Measurements from ENCODE around the gene PWWP2B. TPM values are rescaled to one million over a fixed set of nuclear protein-coding genes. Genes with fewer than 3 reads are reported as not detected.

PWWP2B gene
- total and polyA plus RNA-seq, 10 of the 15 experiments (the other 5 are each of a cell fraction or from before 2014, with no cell fraction given): 0.04 to 0.87 (median 0.35) TPM; not detected in 4

- no peaks in the 10 kb centered on the region for H3K4me1 ChIP-seq (ENCODE audit: control insufficient read depth, insufficient read depth, low read length)
- H3K9me3 ChIP-seq (replicated peaks; ENCODE audit: control insufficient read depth, insufficient read depth, low read length): no peaks in the 10 kb centered on the region
- no peak overlapping the region for H3K4me3 ChIP-seq
- no peaks in the 10 kb centered on the region for H4K20me1 ChIP-seq (ENCODE audit: control insufficient read depth, insufficient read depth)
- no peaks in the 10 kb centered on the region for H3K79me2 ChIP-seq (ENCODE audit: control insufficient read depth, insufficient read depth, low read length)
- no peak overlapping the region for H3K9ac ChIP-seq (ENCODE audit: control insufficient read depth, insufficient read depth, low read length)
- ChIA-PET CTCF (no interaction called here), POLR2A (no interaction called here), SMC1A (ENCODE audit: uncharacterized antibody, unreplicated experiment) (no interaction called here), RAD21 (ENCODE audit: unreplicated experiment) (no interaction called here)
- WGBS (ENCODE audit: insufficient coverage, insufficient replicate concordance, low lambda C conversion rate, missing lambda C conversion rate): 64% methylated on average over 8 of the region's 8 CpGs
- H3K36me3 ChIP-seq (ENCODE audit: control insufficient read depth in 2 of 2, insufficient read depth in 2 of 2, low read length in 1 of 2): no peaks in the 10 kb centered on the region
- H3K4me2 ChIP-seq (ENCODE audit: control insufficient read depth, insufficient read depth): no peak overlapping the region
- DNase-seq (ENCODE audit: low read depth, low spot score) (no peak), FAIRE-seq (no peak), ATAC-seq (no peak)
- TF ChIP-seq MYC (IDR thresholded peaks at IDR 0.05; ENCODE audit: insufficient read depth, insufficient read length, insufficient replicate concordance, low read length, severe bottlenecking) (no peak), BCL3 (IDR thresholded peaks at IDR 0.05; ENCODE audit: borderline replicate concordance, insufficient read depth, low read depth, low read length, poor library complexity, severe bottlenecking) (peak; percentile 66), TCF3 (IDR thresholded peaks at IDR 0.05; ENCODE audit: borderline replicate concordance, insufficient read depth, low read depth, low read length) (0 out of 2 replicates have a peak, but pooled peaks have one; percentile 26), NFYB (IDR thresholded peaks at IDR 0.05; ENCODE audit: insufficient read depth, low read depth, low read length) (no peak)
- no peaks in the 10 kb centered on the region for H3K27me3 ChIP-seq (replicated peaks in 1 of 2; ENCODE audit: control insufficient read depth in 2 of 2, insufficient read depth in 2 of 2, low read length in 1 of 2)
- BruUV-seq (replicated peaks): no TSS peak
- no peak overlapping the region for H2AFZ ChIP-seq (ENCODE audit: control insufficient read depth, low read depth, low read length)
- intact Hi-C loops (cut with micrococcal nuclease; ENCODE audit: unreplicated experiment): no loop called here
- in situ Hi-C loops (cut with MboI): no loop called here
- H3K27ac ChIP-seq (ENCODE audit: control insufficient read depth, insufficient read depth): no peak overlapping the region
These were observed 33.3 kb downstream of the PWWP2B start for GRCh38 chr10:132430231-132430743.

- Histone ChIP-seq H3K9me3 (replicated peaks; ENCODE audit: control insufficient read depth, insufficient read depth, low read length) (no peaks in the 10 kb centered on the region), H3K4me2 (ENCODE audit: control insufficient read depth, insufficient read depth) (no peak overlapping the region), H4K20me1 (ENCODE audit: control insufficient read depth, insufficient read depth) (no peaks in the 10 kb centered on the region), H3K79me2 (ENCODE audit: control insufficient read depth, insufficient read depth, low read length) (no peaks in the 10 kb centered on the region), H3K9ac (ENCODE audit: control insufficient read depth, insufficient read depth, low read length) (no peak overlapping the region), H3K27me3 (replicated peaks in 1 of 2; ENCODE audit: control insufficient read depth in 2 of 2, insufficient read depth in 2 of 2, low read length in 1 of 2) (no peaks in the 10 kb centered on the region), H2AFZ (ENCODE audit: control insufficient read depth, low read depth, low read length) (no peak overlapping the region), H3K27ac (ENCODE audit: control insufficient read depth, insufficient read depth) (no peak overlapping the region), H3K36me3 (ENCODE audit: control insufficient read depth in 2 of 2, insufficient read depth in 2 of 2, low read length in 1 of 2) (no peaks in the 10 kb centered on the region), H3K4me3 (no peak overlapping the region), H3K4me1 (ENCODE audit: control insufficient read depth, insufficient read depth, low read length) (no peaks in the 10 kb centered on the region)
- ChIA-PET RAD21 (ENCODE audit: unreplicated experiment) (no interaction called here), POLR2A (no interaction called here), CTCF (no interaction called here), SMC1A (ENCODE audit: uncharacterized antibody, unreplicated experiment) (no interaction called here)
- DNase-seq (ENCODE audit: low read depth, low spot score): no peak
- WGBS (ENCODE audit: insufficient coverage, insufficient replicate concordance, low lambda C conversion rate, missing lambda C conversion rate): 59% methylated on average over 7 of the region's 8 CpGs
- intact Hi-C loops (cut with micrococcal nuclease; ENCODE audit: unreplicated experiment): no loop called here
- ATAC-seq: no peak
- in situ Hi-C loops (cut with MboI): no loop called here
- FAIRE-seq: no peak
- BruUV-seq (replicated peaks): no TSS peak
- no peak for TF ChIP-seq SUZ12 (IDR thresholded peaks at IDR 0.05; ENCODE audit: unreplicated experiment)
- no peak for TF ChIP-seq DPF2 (IDR thresholded peaks at IDR 0.05)
- TF ChIP-seq PRDM15 (CRISPR knock-in tag; IDR thresholded peaks at IDR 0.05): no peak
- no peak for TF ChIP-seq LARP7 (IDR thresholded peaks at IDR 0.05)
- no peak for TF ChIP-seq ATF3 (IDR thresholded peaks at IDR 0.05; ENCODE audit: borderline replicate concordance, extremely low read depth, low read depth, low read length)
- no peak for TF ChIP-seq MEF2B (IDR thresholded peaks at IDR 0.05; ENCODE audit: partially characterized antibody, poor library complexity, severe bottlenecking)
- TF ChIP-seq MAX (IDR thresholded peaks at IDR 0.05; ENCODE audit: low read depth, low read length): no peak
These were observed 33.9 kb downstream of the PWWP2B start for GRCh38 chr10:132430861-132431271.
